ENCODE measurements around the gene UBR1. TPM values are rescaled to one million over a fixed set of nuclear protein-coding genes. Genes with fewer than 3 reads are reported as not detected.
A peak's percentile ranks its signal among the peaks of the same experiment; 100 is the strongest.

UBR1 gene
- total and polyA plus RNA-seq, 8 donors, result 4.6 to 19.8 (median 14.4) TPM

DNA sequence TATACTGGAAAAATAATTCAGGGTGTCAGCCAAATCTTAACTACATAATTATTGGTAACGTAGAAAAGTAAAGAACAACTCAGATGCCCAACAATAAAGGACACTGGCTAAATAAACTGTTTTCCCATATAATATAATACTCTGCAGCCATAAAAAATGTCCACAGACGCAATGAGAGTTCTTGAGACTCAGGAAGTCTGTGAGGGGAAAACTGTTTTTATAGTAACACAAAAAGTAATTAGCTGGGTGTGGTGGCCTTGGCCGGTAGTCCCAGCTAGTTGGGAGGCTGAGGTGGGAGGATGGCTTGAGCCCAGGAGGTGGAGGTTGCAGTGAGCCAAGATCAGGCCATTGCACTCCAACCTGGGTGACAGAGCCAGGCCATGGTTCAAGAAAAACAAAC is 5.5 kb upstream of the UBR1 start:
- FAIRE-seq (no peak), DNase-seq (no peak), ATAC-seq (no peak)
- no peaks in the 10 kb centered on the region for H3K27me3 ChIP-seq
- intact Hi-C loops (cut with DNase I), result no loop called here
- no peaks in the 10 kb centered on the region for H3K36me3 ChIP-seq
- 87 to 90% methylated on average over 3 of the region's 3 CpGs for WGBS, 2 donors
- peaks cover 0 to 6% (median 0%) of the 10 kb centered on the region in 3 donors for H3K4me1 ChIP-seq
- H3K9me3 ChIP-seq, result no peaks in the 10 kb centered on the region
- H3K4me3 ChIP-seq, result no peak overlapping the region
- no peak overlapping the region for H3K27ac ChIP-seq
- TF ChIP-seq, protein P1, sequence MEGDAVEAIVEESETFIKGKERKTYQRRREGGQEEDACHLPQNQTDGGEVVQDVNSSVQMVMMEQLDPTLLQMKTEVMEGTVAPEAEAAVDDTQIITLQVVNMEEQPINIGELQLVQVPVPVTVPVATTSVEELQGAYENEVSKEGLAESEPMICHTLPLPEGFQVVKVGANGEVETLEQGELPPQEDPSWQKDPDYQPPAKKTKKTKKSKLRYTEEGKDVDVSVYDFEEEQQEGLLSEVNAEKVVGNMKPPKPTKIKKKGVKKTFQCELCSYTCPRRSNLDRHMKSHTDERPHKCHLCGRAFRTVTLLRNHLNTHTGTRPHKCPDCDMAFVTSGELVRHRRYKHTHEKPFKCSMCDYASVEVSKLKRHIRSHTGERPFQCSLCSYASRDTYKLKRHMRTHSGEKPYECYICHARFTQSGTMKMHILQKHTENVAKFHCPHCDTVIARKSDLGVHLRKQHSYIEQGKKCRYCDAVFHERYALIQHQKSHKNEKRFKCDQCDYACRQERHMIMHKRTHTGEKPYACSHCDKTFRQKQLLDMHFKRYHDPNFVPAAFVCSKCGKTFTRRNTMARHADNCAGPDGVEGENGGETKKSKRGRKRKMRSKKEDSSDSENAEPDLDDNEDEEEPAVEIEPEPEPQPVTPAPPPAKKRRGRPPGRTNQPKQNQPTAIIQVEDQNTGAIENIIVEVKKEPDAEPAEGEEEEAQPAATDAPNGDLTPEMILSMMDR (IDR thresholded peaks at IDR 0.05), result no peak

DNA sequence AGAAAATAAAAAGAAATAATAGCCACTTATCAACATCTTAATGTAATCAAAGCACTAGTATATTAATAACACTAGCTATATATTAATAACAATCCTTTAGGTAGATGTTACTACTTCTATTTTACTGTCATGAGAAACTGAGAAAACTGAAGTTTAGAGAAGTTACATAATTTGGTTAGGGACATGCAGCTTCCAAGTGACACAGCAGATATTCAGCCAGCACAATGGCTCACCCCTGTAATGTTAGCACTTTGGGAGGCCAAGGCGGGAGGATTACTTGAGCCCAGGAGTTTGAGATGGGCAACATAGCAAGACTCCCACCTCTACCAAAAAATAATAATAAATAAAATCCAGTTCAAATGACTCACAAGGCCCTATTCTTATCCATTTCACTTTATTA is 1.9 kb upstream of the UBR1 start:
- no peak for DNase-seq
- 86 to 88% methylated on average over 1 of the region's 1 CpG for WGBS, 2 donors

DNA sequence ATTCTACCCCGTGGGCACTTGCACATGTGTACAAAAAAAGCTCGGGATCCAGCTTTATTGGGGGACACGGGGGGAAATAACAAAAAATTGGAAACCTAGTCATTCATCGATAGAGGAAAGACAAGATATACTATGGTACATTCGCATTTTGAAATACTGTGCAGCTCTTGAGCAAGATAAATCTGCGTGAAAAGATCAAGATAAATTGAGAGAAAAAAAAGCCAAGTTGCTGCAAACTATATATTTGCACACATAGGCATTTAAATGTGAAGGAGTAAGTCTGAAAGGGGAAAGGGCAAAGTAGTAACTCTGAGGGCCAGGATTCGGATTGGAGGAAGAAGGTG is 620 bp upstream of the UBR1 start:
- peaks cover 3 to 22% (median 13%) of the 10 kb centered on the region in 3 donors for H3K4me1 ChIP-seq
- TF ChIP-seq, protein P1 (IDR thresholded peaks at IDR 0.05), result no peak
- no peaks in the 10 kb centered on the region for H3K9me3 ChIP-seq
- H3K27me3 ChIP-seq, result no peaks in the 10 kb centered on the region
- ATAC-seq (no peak), FAIRE-seq (no peak), DNase-seq (no peak)
- WGBS, 2 donors, result 10 to 17% methylated on average over 7 of the region's 7 CpGs
- H3K4me3 ChIP-seq, result peak overlapping the region; percentile 45 to 74 (median 69)
- peak overlapping the region; percentile 72 to 81 (median 78) for H3K27ac ChIP-seq
- H3K36me3 ChIP-seq, result no peaks in the 10 kb centered on the region
- intact Hi-C loops (cut with DNase I), result no loop called here

More for the DNA sequence above, 1.9 kb upstream of the UBR1 start:
- ATAC-seq (no peak), FAIRE-seq (no peak)
- Histone ChIP-seq H3K27me3 (no peaks in the 10 kb centered on the region), H3K36me3 (no peaks in the 10 kb centered on the region), H3K9me3 (no peaks in the 10 kb centered on the region), H3K4me1 (peaks cover 3 to 22% (median 13%) of the 10 kb centered on the region in 3 donors), H3K27ac (no peak overlapping the region), H3K4me3 (no peak overlapping the region)
- TF ChIP-seq, protein P1 (IDR thresholded peaks at IDR 0.05), result no peak
- intact Hi-C loops (cut with DNase I), result no loop called here

- WGBS, 2 donors, result 7% methylated on average over 11 of the region's 11 CpGs
- TF ChIP-seq, protein P1 (IDR thresholded peaks at IDR 0.05), result no peak
- peak overlapping the region; percentile 45 to 74 (median 69) for H3K4me3 ChIP-seq
- H3K27ac ChIP-seq, result peak overlapping the region; percentile 72 to 81 (median 78)
- FAIRE-seq, result no peak
- intact Hi-C loops (cut with DNase I), result no loop called here
- no peaks in the 10 kb centered on the region for H3K27me3 ChIP-seq
- H3K9me3 ChIP-seq, result no peaks in the 10 kb centered on the region
- ATAC-seq, result peak; percentile 85 to 86 (median 86)
- peak in 4 of 6 donors; percentile 28 to 65 (median 62) for DNase-seq
- peaks cover 3 to 22% (median 13%) of the 10 kb centered on the region in 3 donors for H3K4me1 ChIP-seq
- no peaks in the 10 kb centered on the region for H3K36me3 ChIP-seq
Measured at GRCh38 chr15:43105077-43105736, 631 bp downstream of the UBR1 start.

DNA sequence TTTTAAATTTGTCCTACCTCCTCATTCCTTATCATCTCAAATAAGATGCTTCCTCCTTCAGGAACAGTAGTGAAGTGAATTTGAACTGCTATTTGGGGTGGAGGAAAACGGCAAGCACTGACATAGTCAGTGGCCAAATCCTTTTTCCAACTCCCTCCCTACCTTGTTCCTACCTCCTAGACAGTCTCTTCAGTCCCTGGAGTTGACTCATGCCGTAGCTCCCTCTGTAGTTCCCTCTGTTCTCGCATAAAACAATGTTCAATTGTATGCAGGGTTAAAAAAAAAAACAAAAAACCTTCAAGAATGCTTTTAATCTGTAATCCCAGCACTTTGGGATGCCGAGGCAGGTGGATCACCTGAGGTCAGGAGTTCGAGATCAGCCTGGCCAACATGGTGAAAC is 1.4 kb downstream of the UBR1 start:
- Histone ChIP-seq H3K27me3 (no peaks in the 10 kb centered on the region), H3K4me3 (peak overlapping the region in 3 of 4 donors; percentile 5 to 73 (median 65)), H3K4me1 (peaks cover 3 to 22% (median 13%) of the 10 kb centered on the region in 3 donors), H3K27ac (no peak overlapping the region), H3K36me3 (no peaks in the 10 kb centered on the region), H3K9me3 (no peaks in the 10 kb centered on the region)
- FAIRE-seq, result no peak
- intact Hi-C loops (cut with DNase I), result no loop called here
- TF ChIP-seq, protein P1 (IDR thresholded peaks at IDR 0.05), result no peak
- 35 to 42% methylated on average over 5 of the region's 5 CpGs for WGBS, 2 donors
- ATAC-seq, result no peak
- DNase-seq, result no peak
